ENCODE measurements around the gene RNF126. TPM values are rescaled to one million over a fixed set of nuclear protein-coding genes. Genes with fewer than 3 reads are reported as not detected.

Gene RNF126
- total RNA-seq, 1 experiment from 2014 or later = 61.2 TPM

DNA sequence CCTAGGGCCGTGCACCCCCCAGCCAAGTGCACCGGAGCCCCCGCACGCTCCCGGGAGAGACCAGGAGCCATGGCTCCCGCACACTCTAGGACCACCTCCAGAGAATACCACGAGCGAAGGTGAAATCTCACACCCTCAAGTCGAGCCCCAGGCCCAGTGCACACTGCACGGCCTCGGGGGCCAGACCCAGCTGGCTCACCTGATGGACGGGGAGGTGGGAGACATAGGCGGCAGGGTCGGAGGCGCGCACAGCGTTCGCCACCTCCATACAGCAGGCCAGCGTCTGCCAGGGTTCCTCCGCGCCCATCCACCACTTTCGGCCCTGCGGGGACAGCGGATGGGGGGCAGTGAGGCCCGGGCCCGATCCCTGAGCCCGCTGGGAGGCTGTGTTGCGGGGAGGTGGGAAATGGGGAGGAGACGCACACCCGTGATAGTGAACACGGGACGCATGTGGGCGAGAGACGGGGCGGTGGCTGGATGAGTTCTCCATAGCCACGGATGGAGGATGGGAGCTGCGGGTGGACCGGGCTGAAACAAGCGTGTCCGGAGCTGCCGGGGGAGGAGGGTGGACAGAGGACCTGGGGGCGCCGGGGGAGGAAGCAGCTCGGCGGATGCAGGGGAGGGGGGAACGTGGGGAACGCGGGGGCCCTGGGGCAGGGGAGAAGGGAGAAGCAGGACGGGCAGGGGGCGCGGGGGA is 42.7 kb downstream of the RNF126 start:
- BruUV-seq (replicated peaks) = no TSS peak
- DNase-seq (ENCODE audit: low read depth, low spot score) (no peak), ATAC-seq (no peak)
- ChIA-PET POLR2A (no interaction called here), CTCF (no interaction called here)
- no peaks in the 10 kb centered on the region; the same call in 1 of the 2 replicates for H3K4me1 ChIP-seq (ENCODE audit: control insufficient read depth, insufficient read depth, low read length)
- TF ChIP-seq SIN3A (IDR thresholded peaks at IDR 0.05; ENCODE audit: borderline replicate concordance, insufficient read depth, low read depth, low read length) = no peak
- TF ChIP-seq TCF7L2 (IDR thresholded peaks at IDR 0.05; ENCODE audit: low read depth, low read length) = no peak
- no peak for TF ChIP-seq POLR2AphosphoS5 (IDR thresholded peaks at IDR 0.05; ENCODE audit: low read depth, low read length)
- TF ChIP-seq, protein P1, sequence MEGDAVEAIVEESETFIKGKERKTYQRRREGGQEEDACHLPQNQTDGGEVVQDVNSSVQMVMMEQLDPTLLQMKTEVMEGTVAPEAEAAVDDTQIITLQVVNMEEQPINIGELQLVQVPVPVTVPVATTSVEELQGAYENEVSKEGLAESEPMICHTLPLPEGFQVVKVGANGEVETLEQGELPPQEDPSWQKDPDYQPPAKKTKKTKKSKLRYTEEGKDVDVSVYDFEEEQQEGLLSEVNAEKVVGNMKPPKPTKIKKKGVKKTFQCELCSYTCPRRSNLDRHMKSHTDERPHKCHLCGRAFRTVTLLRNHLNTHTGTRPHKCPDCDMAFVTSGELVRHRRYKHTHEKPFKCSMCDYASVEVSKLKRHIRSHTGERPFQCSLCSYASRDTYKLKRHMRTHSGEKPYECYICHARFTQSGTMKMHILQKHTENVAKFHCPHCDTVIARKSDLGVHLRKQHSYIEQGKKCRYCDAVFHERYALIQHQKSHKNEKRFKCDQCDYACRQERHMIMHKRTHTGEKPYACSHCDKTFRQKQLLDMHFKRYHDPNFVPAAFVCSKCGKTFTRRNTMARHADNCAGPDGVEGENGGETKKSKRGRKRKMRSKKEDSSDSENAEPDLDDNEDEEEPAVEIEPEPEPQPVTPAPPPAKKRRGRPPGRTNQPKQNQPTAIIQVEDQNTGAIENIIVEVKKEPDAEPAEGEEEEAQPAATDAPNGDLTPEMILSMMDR (IDR thresholded peaks at IDR 0.05) = no peak
- TF ChIP-seq, protein P2, sequence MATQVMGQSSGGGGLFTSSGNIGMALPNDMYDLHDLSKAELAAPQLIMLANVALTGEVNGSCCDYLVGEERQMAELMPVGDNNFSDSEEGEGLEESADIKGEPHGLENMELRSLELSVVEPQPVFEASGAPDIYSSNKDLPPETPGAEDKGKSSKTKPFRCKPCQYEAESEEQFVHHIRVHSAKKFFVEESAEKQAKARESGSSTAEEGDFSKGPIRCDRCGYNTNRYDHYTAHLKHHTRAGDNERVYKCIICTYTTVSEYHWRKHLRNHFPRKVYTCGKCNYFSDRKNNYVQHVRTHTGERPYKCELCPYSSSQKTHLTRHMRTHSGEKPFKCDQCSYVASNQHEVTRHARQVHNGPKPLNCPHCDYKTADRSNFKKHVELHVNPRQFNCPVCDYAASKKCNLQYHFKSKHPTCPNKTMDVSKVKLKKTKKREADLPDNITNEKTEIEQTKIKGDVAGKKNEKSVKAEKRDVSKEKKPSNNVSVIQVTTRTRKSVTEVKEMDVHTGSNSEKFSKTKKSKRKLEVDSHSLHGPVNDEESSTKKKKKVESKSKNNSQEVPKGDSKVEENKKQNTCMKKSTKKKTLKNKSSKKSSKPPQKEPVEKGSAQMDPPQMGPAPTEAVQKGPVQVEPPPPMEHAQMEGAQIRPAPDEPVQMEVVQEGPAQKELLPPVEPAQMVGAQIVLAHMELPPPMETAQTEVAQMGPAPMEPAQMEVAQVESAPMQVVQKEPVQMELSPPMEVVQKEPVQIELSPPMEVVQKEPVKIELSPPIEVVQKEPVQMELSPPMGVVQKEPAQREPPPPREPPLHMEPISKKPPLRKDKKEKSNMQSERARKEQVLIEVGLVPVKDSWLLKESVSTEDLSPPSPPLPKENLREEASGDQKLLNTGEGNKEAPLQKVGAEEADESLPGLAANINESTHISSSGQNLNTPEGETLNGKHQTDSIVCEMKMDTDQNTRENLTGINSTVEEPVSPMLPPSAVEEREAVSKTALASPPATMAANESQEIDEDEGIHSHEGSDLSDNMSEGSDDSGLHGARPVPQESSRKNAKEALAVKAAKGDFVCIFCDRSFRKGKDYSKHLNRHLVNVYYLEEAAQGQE (IDR thresholded peaks at IDR 0.05; ENCODE audit: insufficient read depth in 1 of 2, low read depth in 2 of 2, low read length in 1 of 2) = no peak
- H3K36me3 ChIP-seq (ENCODE audit: control insufficient read depth, insufficient read depth, low read length) = no peaks in the 10 kb centered on the region
- H3K9me3 ChIP-seq (ENCODE audit: control insufficient read depth, insufficient read depth, low read depth, low read length) = no peaks in the 10 kb centered on the region
- no peaks in the 10 kb centered on the region for H3K27me3 ChIP-seq (ENCODE audit: control insufficient read depth, insufficient read depth, low read length)
- no peak overlapping the region for H3K4me3 ChIP-seq (ENCODE audit: low read depth in 2 of 2, low read length in 2 of 2)
- intact Hi-C loops (cut with micrococcal nuclease; ENCODE audit: unreplicated experiment) (no loop called here), in situ Hi-C loops (cut with HindIII; ENCODE audit: low pct_unique_long_range_greater_than_20kb, low sequenced_read_pairs) (no loop called here)
- H3K27ac ChIP-seq (ENCODE audit: low read length) = no peak overlapping the region

DNA sequence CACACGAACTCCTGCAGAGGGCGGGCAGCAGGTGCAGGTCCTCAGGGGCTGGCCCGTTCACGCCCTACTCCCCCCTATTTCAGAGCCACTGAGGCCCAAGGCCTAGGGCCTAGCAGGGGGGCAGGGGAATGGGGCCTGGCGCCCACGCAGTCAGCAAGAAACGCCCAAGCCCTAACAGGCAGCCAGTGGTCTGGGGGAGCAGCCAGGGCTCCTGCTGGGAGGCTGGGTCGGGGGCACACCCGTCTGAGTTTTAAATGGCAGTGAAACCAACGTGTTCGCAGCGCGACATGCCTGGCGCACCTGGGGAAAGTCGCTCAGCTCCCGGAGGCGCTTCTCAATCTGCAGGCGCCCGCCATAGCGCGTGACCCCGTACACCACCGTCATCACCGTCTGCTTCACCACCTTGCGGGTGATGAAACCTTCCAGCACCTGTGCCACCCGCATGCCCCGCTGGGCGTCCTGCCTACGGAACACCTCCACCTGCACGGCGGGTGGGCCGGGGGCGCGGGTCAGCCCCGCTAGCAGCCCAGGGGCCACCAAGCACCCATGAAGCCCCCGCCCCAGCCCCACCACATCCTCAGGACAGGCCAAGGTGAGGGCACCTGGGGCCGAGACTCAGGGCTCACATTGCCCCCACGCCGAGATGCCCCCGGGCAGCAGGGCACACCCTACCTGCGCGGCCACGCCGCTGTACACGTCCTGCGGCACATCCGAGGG is 43.6 kb downstream of the RNF126 start:
- ChIA-PET CTCF (no interaction called here), POLR2A (no interaction called here)
- H3K4me3 ChIP-seq (ENCODE audit: low read depth in 2 of 2, low read length in 2 of 2) = no peak overlapping the region
- no TSS peak for BruUV-seq (replicated peaks)
- H3K27ac ChIP-seq (ENCODE audit: low read length) = no peak overlapping the region
- no peak for DNase-seq (ENCODE audit: low read depth, low spot score)
- H3K9me3 ChIP-seq (ENCODE audit: control insufficient read depth, insufficient read depth, low read depth, low read length) = no peaks in the 10 kb centered on the region
- H3K36me3 ChIP-seq (ENCODE audit: control insufficient read depth, insufficient read depth, low read length) = no peaks in the 10 kb centered on the region
- ATAC-seq = no peak
- H3K27me3 ChIP-seq (ENCODE audit: control insufficient read depth, insufficient read depth, low read length) = no peaks in the 10 kb centered on the region
- TF ChIP-seq, protein P1 (IDR thresholded peaks at IDR 0.05) = no peak
- TF ChIP-seq, protein P2 (IDR thresholded peaks at IDR 0.05; ENCODE audit: insufficient read depth in 1 of 2, low read depth in 2 of 2, low read length in 1 of 2) = no peak
- no peak for TF ChIP-seq SIN3A (IDR thresholded peaks at IDR 0.05; ENCODE audit: borderline replicate concordance, insufficient read depth, low read depth, low read length)
- TF ChIP-seq POLR2AphosphoS5 (IDR thresholded peaks at IDR 0.05; ENCODE audit: low read depth, low read length) = no peak
- TF ChIP-seq TCF7L2 (IDR thresholded peaks at IDR 0.05; ENCODE audit: low read depth, low read length) = no peak
- intact Hi-C loops (cut with micrococcal nuclease; ENCODE audit: unreplicated experiment) (no loop called here), in situ Hi-C loops (cut with HindIII; ENCODE audit: low pct_unique_long_range_greater_than_20kb, low sequenced_read_pairs) (no loop called here)
- H3K4me1 ChIP-seq (ENCODE audit: control insufficient read depth, insufficient read depth, low read length) = no peaks in the 10 kb centered on the region; the same call in 1 of the 2 replicates

Data from Panc1 (cell line).